Measurements from ENCODE around the gene CHCHD6.

CHCHD6 gene

DNA sequence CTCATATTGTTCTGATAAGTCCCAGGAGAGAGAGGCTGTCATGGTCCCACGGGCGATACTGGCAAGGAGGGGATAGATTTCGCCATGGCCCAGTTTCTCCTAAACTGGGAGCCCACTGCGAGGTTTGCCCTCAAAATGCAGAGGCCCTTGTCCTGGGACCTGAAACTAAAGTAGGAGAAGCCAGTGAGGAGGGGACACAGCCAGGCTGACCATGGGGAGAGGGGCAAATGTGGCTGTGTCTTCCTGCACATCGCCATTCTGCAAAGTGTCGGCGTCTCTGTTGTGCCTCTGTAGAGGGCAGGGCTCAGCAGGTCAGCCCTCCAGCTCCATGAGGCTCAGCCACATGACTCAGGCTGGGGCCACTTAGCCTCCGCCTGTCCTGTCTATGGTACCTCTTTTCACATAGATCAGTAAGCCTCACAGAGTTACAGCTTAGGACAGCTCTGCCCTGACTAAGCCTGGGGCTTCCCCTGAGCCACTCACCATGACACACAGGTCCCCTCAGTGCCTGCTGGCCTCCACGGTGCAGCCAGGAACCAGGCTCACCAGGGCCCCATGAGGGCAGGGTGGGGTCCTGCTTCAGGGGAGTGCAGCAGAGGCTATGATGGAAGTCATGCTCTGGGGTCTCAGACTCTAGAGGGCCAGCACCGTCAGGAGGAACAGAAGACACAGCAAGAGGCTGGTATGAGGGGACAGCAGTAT, 250.3 kb downstream of the CHCHD6 start:
- in situ Hi-C loops (cut with HindIII; ENCODE audit: low sequenced_read_pairs) = no loop called here

DNA sequence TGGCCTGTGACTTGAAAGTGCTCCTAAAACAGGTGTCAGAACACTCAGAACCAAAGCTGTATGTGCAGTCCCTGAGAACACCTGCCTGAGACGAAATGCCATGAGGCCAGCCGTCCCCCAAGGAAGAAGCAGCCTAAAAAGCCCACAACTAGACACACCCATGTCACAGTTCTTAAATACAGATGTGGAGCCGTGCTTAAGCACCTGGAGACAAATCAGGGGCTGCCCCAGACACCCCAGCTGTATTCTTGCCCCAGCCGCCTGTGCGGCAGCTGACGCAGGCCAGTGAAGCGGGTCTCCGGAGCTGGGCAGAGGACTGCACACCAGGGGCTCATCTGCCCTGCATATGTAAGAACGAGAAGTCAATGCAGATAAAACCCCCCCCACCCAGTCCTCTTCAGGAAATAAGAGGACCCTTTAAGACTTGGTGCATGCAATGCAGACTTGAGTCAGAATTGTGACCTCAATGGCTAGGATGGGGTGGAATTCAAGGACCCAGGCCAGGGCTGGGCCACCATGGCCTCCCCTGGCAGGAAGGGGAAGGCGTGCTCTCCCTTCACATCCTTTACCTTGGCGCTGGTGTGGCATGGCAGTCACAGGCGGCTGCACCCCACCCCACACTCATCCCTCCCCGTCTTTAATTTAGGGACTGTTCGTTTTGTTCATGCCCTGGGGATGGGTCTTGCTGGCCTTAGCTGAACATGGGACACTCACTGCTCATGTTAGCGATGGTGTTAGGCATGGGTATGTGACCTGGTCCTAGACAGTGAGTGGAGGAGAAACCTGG, 251.2 kb downstream of the CHCHD6 start:
- in situ Hi-C loops (cut with HindIII; ENCODE audit: low sequenced_read_pairs) = no loop called here

DNA sequence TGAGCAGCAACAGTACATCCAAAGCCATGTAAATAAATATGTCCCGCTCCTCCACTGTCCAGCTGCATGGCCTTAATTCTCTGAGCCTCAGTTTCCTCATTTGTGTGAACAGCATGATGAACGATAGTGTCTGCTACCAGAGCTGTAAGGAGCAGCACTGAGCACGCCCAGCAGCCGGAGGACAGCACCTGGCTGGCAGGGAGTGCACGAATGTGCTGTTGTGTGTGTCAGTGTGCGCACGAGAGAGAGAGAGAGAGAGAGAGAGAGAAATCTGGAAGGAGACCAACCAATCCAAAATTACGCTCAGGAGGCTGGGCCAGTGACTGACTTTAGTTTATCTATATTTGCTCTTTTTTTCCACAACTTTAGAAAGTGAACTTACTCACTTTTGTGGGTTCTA, 252.3 kb downstream of the CHCHD6 start:
- in situ Hi-C loops (cut with HindIII; ENCODE audit: low sequenced_read_pairs) = no loop called here

DNA sequence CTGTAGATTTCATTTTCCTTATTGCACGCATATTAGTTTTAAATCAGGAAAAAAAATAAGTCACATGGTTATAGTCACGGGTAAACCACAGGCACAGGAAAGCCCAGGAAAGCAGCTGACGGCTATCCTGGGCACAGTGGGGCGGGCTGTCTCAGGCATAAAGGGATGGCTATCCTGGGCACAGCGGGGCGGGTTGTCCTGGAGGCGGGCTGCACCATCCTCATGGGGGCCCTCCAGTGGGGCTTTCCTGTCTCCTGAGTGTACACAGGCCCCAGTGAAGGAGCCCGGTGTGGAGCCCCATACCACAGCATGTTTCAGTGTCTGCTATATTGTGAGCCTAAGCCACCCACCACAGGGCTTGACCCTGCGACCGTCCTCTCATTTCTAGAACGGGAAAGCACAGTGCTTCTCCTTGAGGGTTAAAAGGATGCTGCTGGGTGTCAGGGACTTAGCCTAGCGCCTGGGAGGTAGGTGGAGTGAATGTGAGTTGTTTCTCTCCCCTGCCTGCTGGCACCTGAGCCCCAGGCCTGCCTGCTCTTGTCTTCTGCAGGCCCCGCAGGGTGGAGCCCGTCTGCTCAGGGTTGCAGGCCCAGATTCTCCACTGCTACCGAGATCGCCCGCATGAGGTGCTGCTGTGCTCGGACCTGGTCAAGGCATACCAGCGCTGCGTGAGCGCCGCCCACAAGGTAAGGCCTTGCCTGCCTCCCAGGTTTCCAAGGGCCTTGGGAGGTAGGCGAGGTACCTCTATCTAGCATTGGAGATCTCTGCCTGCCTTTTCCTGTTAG, 253.0 kb downstream of the CHCHD6 start:
- in situ Hi-C loops (cut with HindIII; ENCODE audit: low sequenced_read_pairs) = no loop called here

DNA sequence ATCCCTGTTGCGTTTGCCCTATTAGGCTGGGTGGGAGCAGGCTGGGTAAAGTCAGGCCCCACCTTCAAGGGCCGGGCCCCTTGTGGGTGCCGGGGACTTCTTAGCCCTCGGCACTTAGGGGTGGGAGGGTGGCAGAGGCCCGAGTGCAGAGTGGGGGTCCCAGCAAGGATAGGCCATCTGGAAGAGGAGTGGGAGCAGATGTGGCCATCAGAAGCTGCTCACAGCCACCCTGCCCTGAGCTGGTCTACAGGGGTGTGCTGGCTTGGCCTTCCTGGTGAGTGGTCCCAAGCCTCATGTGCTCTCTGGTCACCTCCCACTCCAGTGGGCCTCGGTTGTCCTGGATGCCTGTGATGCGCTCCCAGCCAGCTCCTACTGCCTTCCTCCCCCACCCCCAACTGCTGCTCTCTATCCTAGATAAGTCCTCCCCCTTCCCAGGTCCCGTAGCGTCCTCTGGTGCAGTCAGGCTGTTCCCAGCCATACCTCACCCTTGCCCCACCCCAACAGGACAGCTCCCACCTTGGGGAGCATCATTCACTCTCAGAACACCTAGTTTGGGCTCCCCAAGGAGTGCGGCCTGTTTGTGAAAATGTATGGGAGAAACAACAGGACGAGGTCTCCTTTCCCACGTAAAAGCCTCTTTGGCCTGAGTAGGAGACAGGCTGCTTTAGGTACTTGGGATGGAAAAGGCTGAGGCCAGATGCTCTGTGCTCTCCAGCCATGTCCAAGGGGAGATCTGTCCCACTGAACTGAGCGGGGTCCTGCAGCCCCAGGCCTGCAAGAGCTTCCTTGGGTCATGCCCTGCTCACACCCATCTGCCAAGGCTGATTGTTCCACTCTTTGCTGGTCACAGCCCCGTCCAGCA, 254.0 kb downstream of the CHCHD6 start:
- in situ Hi-C loops (cut with HindIII; ENCODE audit: low sequenced_read_pairs) = no loop called here

DNA sequence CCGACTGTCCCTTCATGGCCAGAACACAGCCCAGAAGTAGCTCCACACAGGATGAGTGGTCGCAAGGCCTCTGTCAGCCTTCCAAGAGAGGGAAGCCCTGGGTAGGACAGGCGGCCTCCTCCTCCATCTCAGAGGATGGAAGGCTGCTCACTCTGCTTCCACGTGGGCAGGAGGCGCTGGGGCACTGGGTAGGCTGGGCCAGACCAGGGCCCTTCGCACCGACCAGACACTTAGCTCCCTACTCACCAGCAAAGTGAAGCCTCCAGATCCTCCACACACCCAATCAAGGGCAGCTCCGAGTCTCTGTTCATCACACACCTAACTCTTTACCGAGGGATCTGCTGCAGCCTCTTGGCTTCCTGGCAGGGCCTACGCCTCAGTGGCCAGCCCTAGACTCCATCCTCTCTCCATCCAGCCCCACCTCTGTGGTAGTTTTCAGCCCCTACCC, 254.6 kb downstream of the CHCHD6 start:
- in situ Hi-C loops (cut with HindIII; ENCODE audit: low sequenced_read_pairs) = no loop called here

DNA sequence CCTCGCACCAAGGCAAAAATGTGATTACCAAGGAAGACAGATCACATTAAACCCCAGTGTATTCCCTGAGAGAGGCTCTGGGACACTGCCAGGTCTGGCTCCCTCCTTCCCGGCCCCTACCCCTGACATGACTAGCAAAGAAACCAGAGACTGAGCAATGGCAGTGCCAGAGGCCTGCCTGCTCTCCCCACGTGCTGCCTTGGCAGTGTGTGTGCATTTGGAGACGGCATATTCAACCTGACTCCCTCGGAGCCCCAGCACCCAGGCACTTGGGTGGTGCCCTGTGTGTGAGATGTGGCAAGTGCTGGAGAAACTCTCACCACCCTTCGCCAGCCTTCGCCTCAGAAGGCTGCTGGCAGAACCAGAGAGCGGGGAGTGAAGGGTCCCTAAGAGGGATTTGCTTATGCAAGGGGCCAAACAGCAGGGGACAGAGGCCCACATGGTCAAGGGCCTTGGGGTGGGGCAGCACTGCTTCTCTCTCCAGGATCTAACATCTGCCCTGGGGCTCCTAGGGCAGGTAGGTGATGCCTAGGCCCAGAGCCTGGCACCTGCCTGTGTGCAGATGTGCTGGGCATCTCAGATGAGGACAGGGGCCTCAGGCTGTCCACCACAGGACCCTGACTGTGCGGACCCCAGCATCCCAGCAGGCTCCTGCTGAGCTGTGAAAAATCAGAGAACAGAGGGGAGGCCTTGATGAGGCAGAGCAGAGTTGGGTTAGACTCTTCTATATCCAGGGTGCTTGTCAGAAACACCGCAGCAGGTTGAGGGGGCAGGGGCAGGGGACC, 255.3 kb downstream of the CHCHD6 start:
- in situ Hi-C loops (cut with HindIII; ENCODE audit: low sequenced_read_pairs) = no loop called here

DNA sequence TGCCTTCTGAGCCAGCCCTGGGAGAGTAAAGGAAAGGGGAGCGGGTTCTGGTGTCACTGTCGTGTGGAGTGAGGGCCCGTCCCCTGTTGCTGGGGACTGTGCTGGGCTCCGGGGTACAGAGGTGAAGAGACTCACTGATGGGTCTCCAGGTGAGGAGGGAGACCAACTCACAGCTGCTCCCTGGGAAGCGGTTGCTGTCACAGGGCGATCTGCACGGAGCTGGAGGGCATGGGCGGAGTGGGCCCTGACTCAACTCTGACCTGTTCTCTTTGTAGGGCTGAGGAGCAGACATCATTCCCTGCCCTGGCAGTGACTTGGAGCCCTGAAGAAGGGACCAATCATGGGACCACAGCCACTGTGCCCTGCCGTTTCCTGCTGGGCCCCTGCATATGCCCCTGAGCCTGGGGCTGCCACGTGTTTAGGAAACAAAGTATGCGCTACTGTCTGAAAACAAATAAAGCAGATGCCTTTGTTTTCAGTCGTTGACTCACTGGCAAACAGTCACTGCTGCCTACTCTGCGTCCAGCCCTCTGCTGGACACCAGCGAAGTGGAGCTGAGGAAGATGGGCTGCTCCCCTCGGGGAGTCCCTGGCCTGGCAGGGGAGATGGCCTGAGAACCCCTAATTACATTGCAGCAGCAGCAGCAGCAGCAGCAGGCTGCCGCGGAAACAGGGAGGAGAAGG, 256.0 kb downstream of the CHCHD6 start:
- in situ Hi-C loops (cut with HindIII; ENCODE audit: low sequenced_read_pairs) = no loop called here

DNA sequence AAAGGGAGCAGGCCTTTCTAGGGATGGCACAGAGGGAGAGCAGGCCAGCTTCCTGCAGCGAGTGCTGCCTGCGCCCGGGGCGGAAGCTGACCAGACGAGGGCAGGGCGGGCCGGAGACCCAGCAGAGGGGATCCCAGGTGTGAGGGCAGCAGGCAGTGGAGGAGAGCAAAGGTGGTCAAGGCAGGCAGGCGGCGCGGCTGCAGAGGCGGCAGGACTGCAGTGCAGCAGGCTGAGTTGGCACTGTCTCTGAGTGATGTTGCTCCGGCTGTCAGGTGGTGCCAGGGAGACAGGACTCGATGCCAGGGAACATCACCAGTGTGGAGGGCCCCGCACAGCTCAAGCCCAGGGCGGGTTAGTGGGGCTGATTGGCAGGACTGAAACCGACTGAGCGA, 256.6 kb downstream of the CHCHD6 start:
- in situ Hi-C loops (cut with HindIII; ENCODE audit: low sequenced_read_pairs) = no loop called here

DNA sequence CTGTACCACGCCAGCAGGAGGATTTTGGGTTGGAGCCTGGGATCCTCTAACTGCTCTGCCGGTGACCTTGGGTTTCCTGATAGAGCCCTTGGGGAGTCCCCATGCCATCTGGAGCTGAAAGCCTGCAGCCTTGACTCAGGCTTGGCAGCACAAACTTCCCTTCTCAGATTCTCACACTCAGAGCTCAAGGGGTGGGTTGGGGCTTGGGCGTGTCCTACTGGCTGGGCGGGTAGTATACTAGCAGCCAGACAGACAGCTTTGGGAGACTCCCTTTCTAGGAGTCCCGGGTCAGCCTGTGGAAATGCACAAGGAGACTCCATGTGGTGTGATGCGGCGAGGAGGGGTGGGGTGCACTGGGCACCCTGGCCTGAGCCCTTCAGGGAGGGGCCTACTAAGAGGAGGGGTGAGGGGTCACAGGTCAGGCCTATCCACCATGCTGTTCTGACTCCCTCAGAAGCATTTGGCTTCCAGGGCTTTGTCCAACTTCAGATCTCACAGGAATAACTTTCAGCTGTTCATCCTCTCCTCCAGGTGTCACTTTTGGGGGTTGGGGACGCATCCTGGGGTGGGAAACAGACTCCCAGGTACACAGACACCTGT, 257.3 kb downstream of the CHCHD6 start:
- in situ Hi-C loops (cut with HindIII; ENCODE audit: low sequenced_read_pairs) = no loop called here

DNA sequence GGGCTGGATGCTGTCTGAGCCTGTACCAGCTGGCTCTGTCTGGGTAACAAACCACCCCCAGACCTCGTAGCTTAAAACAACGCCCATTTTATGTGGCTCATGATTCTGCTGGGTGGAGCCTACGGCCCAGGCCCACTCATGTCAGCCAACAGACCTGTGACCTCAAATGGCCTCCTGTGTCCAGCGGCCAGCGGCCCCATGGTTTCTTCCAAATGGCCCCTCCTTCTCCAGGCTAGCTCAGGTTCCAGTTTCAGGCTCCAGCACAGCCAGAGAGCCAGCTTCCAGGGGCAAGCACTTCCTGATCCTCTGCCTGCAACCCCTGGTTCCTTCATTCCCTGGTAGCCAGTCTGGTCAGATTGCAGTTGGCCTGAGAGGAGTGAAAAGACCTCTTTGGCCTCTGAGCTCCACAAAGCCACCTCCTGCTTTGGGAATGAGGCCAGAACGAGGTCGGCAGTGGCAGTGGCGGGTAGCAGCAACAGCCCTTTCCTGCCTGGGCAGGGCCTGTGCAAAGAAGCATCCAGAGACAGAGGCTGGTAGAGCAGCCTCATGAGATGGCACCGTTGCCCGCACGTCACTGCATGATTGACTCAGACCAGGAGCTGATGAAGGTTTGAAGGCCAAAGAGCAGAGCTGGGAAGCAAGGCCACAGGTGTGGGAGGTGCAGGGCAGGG, 257.9 kb downstream of the CHCHD6 start:
- in situ Hi-C loops (cut with HindIII; ENCODE audit: low sequenced_read_pairs) = no loop called here

DNA sequence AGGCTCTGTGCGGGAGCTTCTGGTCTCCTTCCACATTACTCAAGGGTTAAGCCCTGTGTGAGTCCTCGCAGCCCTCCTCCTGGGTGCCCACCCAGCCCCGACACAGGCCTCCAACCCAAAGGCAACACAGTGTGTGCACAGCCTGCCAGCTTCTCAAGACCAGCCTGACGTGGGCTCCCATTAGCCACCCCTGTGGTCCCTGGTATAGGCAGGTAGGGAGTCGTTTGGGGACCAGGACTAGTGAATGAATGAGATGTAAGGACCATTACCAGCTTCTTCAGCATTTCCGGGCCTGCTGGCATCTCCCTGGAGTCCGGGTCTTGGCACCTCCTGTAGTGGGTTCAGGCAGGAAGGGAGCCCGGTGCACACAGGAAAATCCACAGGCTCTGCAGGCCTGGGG, 258.7 kb downstream of the CHCHD6 start:
- in situ Hi-C loops (cut with HindIII; ENCODE audit: low sequenced_read_pairs) = no loop called here

DNA sequence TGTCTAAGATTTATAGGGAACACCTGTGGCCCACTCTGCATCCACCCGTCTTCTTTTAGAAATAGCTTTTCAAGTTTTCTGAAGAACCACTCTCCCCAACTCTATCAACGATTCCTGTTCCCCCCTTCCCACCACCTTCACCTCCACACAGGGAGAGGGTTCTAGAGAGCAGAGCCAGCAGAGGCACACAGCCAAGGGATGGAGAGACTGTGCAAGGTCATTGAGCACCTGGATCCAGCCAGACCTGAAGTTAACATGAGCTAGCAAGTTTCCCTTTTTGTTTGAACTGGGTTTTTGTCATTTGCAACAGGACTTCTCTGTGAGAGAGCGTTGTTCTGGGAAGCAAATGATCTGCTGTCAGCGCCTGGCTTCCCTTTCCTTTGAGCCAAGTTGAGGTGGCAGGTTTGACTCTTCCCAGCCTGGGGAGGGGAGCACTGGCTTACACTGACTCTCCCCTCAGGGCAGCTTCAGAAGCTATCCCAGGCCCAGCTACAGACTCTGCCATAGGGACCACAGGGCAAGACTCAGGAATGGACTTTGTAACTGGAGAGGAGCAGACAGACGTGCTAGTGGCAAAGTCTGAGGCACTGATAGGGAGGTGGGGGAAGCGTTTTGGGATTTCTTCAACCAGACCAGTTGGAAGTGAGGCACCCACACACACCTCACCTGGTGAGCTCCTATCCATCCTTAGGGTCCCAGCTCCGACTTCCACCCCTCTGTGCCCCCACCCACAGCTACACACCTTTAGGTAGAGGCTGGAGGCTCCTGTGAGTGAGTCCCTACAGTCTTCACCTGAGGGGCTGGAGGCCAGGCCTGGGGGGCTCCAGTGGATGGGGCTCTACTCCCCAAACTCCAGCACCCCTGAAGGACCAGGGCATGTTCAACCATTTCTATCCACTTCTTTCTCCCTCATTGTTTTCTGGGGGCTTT, 259.5 kb downstream of the CHCHD6 start:
- in situ Hi-C loops (cut with HindIII; ENCODE audit: low sequenced_read_pairs) = no loop called here

DNA sequence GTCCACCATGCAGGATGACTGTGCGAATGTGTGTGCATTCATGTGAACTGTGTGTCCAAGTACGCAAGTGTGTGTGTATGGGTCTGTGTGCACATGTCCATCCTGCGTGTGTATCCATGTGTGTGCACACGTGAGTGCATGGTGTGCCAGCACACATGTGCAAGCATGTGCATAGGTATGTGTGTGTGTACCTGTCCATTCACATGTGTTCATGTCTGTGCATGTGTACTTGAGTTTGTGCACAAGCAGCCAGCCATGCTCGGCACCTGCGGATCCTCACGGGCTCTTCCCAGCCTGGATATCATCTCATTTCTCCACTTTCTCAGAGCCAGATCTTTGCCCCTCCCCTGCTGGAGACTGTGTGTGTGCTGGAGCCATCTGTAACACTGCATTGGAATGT, 260.2 kb downstream of the CHCHD6 start:
- in situ Hi-C loops (cut with HindIII; ENCODE audit: low sequenced_read_pairs) = no loop called here

DNA sequence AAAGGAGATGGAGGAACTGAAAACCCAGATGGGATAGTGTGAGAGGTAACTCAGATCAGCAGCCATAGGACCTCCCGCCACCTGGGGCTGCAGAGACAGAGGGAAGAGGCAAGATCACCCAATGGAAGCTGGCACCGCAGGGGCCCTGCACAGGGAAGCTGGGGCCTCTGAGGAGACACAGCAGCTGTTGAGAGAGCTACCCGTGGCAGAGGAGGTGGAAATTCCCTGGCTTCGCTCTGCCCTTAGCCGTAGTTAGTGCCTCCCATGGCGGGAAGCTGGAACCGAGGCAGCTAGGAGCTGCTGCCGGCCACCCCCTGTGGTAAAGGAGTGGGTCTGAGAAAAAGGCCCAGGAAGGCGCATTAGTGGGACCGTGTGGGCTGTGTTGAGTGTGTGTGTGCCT, 260.9 kb downstream of the CHCHD6 start:
- in situ Hi-C loops (cut with HindIII; ENCODE audit: low sequenced_read_pairs) = no loop called here

DNA sequence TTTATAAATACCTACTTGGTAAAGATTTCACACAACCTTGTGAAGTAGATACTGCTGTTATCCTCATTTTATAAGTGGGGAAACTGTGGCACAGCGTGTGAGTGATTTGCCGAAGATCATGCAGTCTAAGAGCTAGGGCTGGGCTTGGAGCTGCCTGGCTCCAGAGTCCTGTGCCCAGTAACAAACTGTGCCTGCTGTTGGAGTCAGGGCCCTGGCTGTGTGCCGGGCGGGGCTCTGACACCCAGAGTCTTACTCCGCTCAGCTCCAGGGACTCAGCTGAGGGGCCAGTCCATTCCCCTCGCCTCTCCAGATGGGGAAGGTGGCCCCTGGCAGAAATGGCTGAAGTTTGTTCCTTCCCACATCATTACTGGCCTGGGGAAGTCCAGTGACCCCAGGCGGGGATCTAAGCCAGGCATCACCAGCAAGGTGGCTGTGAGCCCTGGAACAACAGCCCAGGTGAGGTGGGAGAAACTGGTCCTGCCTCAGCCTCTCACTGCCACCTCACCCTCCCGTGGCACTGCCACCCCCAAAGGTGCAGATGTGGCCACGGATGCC, 261.6 kb downstream of the CHCHD6 start:
- in situ Hi-C loops (cut with HindIII; ENCODE audit: low sequenced_read_pairs) = no loop called here

DNA sequence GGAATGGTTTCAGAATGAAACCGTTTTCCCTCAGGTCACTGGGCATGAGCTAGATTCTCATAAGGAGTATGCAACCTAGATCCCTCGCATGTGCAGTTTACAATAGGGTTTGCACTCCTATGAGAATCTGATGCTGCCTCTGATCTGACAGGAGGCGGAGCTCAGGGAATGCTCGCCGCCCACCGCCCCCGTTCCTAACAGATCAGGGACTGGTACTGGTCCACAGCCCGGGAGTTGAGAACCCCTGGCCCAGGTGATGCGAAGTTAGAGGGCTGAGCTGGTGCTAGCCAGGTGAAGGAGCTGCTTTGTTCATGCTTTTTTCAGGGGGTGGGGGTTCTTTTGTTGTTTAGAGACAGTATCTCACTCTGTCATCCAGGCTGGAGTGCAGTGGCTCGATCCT, 263.3 kb downstream of the CHCHD6 start:
- in situ Hi-C loops (cut with HindIII; ENCODE audit: low sequenced_read_pairs) = no loop called here

Data from DLD1 (cell line).